B cell (primary cell): ENCODE measurements around the gene BMERB1. TPM values are rescaled to one million over a fixed set of nuclear protein-coding genes. Genes with fewer than 3 reads are reported as not detected.

ENCODE experiments used
- ATAC-seq: fragments of 200-7000 bp; cut with Tn5 transposase; one replicate; pipeline ENCODE4 v1.10.0; 2021; ENCODE audit warnings: low read depth, mild to moderate bottlenecking, moderate number of reproducible peaks, moderate library complexity
- CTCF ChIA-PET: fragments of 350-600 bp; sonication (Branson Sonifier 250); formaldehyde crosslinking; loops from one replicate; lab custom pipeline; 2021; ENCODE audit warnings: antibody characterized with exemption, inconsistent platforms; lab: Charles Lee
- POLR2A ChIA-PET: fragments of 350-600 bp; sonication (Branson Sonifier 250); formaldehyde crosslinking; loops from one replicate; lab custom pipeline; 2021; ENCODE audit warnings: antibody characterized with exemption; lab: Charles Lee
- DNase-seq: peaks from one replicate; pipeline ENCODE4 v3.0.0; 2013
- H2AFZ ChIP-seq: 2 replicates; pipeline ENCODE4 v1.6.1; 2012; ENCODE audit warnings: mild to moderate bottlenecking, low read depth, low read length; ENCODE audit not compliant: insufficient read depth, poor library complexity, severe bottlenecking
- H3K27ac ChIP-seq, 2 donors: 1 replicate in 1 of 2; 2 replicates in 1 of 2; pipeline ENCODE4 v1.5.1; 2012 to 2013; ENCODE audit warnings: low read length in 2 of 2, mild to moderate bottlenecking in 2 of 2, moderate library complexity in 1 of 2
- H3K27me3 ChIP-seq, 4 experiments: fragments of 200-600 bp in 1 of 4; sonication (generic) in 1 of 4; replicated peaks in 1 of 4; 1 replicate in 2 of 4; 2 replicates in 2 of 4; pipeline versions ENCODE4 v1.6.1 to v1.7.0; 2013 to 2016; ENCODE audit warnings: low read length in 3 of 4, mild to moderate bottlenecking in 2 of 4, mixed read lengths in 1 of 4, moderate library complexity in 1 of 4; ENCODE audit not compliant: insufficient read depth in 4 of 4, control insufficient read depth in 3 of 4; ENCODE audit errors: control extremely low read depth in 1 of 4
- H3K36me3 ChIP-seq, 2 experiments: replicated peaks in 1 of 2; 1 replicate in 1 of 2; 2 replicates in 1 of 2; pipeline versions ENCODE4 v1.6.1 to v1.7.1; 2013; ENCODE audit warnings: low read length in 1 of 2; ENCODE audit not compliant: insufficient read depth in 2 of 2, control insufficient read depth in 1 of 2; ENCODE audit errors: control extremely low read depth in 1 of 2, extremely low read depth in 1 of 2
- H3K4me1 ChIP-seq, 2 donors: fragments of 200-600 bp in 1 of 2; sonication (generic) in 1 of 2; 1 replicate in 1 of 2; 2 replicates in 1 of 2; pipeline versions ENCODE4 v1.5.1 to v1.6.1; 2013 to 2017; ENCODE audit warnings: low read length in 2 of 2; ENCODE audit not compliant: control insufficient read depth in 2 of 2, insufficient read depth in 2 of 2
- H3K4me2 ChIP-seq: replicated peaks from 2 replicates; pipeline ENCODE3; 2012; ENCODE audit warnings: mild to moderate bottlenecking, low read depth, low read length; ENCODE audit not compliant: poor library complexity, severe bottlenecking
- H3K4me3 ChIP-seq, 5 experiments: fragments of 200-600 bp in 1 of 5; sonication (generic) in 1 of 5; 1 replicate in 3 of 5; 2 replicates in 2 of 5; pipeline versions ENCODE4 v1.5.1 to v1.7.0; 2011 to 2016; ENCODE audit warnings: low read length in 4 of 5, mild to moderate bottlenecking in 4 of 5, low read depth in 2 of 5, control low read depth in 1 of 5, moderate library complexity in 1 of 5; ENCODE audit not compliant: insufficient read depth in 1 of 5; ENCODE audit errors: control extremely low read depth in 1 of 5, extremely low read depth in 1 of 5
- H3K79me2 ChIP-seq: fragments of 200-600 bp; sonication (generic); one replicate; pipeline ENCODE4 v1.6.0; 2016; ENCODE audit warnings: low read length; ENCODE audit not compliant: control insufficient read depth, insufficient read depth
- H3K9ac ChIP-seq: fragments of 200-600 bp; sonication (generic); 2 replicates; pipeline ENCODE4 v1.6.1; 2017; ENCODE audit warnings: mild to moderate bottlenecking, low read length, moderate library complexity
- H3K9me3 ChIP-seq, 3 donors: one replicate each; pipeline versions ENCODE4 v1.6.1 to v1.7.1; 2013; ENCODE audit warnings: low read length in 2 of 3; ENCODE audit not compliant: control insufficient read depth in 2 of 3, insufficient read depth in 1 of 3; ENCODE audit errors: control extremely low read depth in 1 of 3
- H4K20me1 ChIP-seq: 2 replicates; pipeline ENCODE4 v1.6.0; 2012; ENCODE audit warnings: mild to moderate bottlenecking, low read length; ENCODE audit not compliant: insufficient read depth, control insufficient read depth, poor library complexity, severe bottlenecking
- H3K27ac Mint-ChIP-seq: one replicate; pipeline ENCODE4 v1.8.0; 2021; ENCODE audit warnings: mixed read lengths
- H3K27me3 Mint-ChIP-seq: one replicate; pipeline ENCODE4 v1.8.0; 2021; ENCODE audit warnings: mixed read lengths
- H3K4me1 Mint-ChIP-seq: one replicate; pipeline ENCODE4 v1.8.0; 2021; ENCODE audit warnings: mixed read lengths
- H3K4me3 Mint-ChIP-seq: one replicate; pipeline ENCODE4 v1.8.0; 2021; ENCODE audit warnings: mixed read lengths
- H3K9me3 Mint-ChIP-seq: one replicate; pipeline ENCODE4 v1.8.0; 2022; ENCODE audit warnings: mixed read lengths; ENCODE audit not compliant: insufficient read depth
- EZH2 ChIP-seq: IDR thresholded peaks from 2 replicates; pipeline ENCODE4 v1.6.1; 2012; ENCODE audit warnings: borderline replicate concordance, low read depth, mild to moderate bottlenecking, moderate library complexity, low read length; ENCODE audit not compliant: insufficient read depth, poor library complexity, severe bottlenecking
- intact Hi-C: fragments of 100-400 bp; cut with micrococcal nuclease; formaldehyde crosslinking; loops from one replicate; pipeline ENCODE4 v1.10.0; 2022
- polyA plus RNA-seq: library from polyadenylated mRNA; depleted of rRNA; stranded (reverse); fragments of >200 nt; gene quantifications from 2 replicates; pipeline ENCODE4 v1.2.3, GENCODE V29; 2012
- total RNA-seq, 2 donors: library from RNA; stranded (reverse); fragments of 120-200 nt in 1 of 2; gene quantifications; 1 replicate in 1 of 2; 2 replicates in 1 of 2; pipeline versions ENCODE4 v1.2.3 to v1.2.4, GENCODE V29; 2013 to 2022
- TF ChIP-seq, protein P1 (sequence below): fragments of 200-600 bp; IDR thresholded peaks from one replicate; pipeline ENCODE4 v1.8.0; 2022; ENCODE audit warnings: antibody characterized with exemption, mild to moderate bottlenecking

Gene BMERB1
- total and polyA plus RNA-seq, 2 donors (not counting 1 experiment from before 2014, with no cell fraction given), result 2.2 to 11.2 TPM

DNA sequence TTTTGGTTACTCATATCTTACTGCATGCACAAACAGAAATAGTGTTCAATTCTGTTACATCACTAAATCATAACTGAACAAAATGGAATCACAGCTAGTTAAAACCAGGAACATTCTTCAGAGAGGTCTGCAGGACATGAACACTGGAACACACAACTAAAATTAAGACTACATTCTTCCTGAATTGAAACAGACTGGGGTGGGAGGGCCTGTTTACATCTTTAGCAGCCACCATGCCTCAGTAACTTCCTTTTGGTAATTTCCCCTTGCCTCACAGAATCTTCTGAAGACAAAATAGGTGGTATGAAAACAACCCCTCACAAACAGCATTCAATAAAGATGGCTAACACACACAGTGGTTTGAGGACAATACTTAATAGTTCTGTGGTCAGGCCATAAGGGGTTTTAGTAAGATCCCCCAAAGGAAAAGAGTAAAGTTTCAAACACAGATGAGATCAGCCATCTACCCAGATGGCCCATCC lies 202.0 kb downstream of the BMERB1 start:
- CTCF ChIA-PET, result interaction anchor here (1.6 to 3.5 kb wide), 3 partner anchors 9 to 209 kb away, joined by 4 to 11 read pairs (median 6); no protein-coding TSS in a partner anchor
- DNase-seq, result peak; percentile 74

More for the DNA sequence above, 202.0 kb downstream of the BMERB1 start:
- no peaks in the 10 kb centered on the region for H3K27me3 Mint-ChIP-seq
- peaks cover 4 to 74% of the 10 kb centered on the region in 2 experiments for H3K36me3 ChIP-seq
- POLR2A ChIA-PET, result no interaction called here
- H3K4me2 ChIP-seq, result peak overlapping the region; percentile 68
- peak overlapping the region in 3 of 5 experiments; percentile 3 to 46 (median 3) for H3K4me3 ChIP-seq
- peak overlapping the region; percentile 36 for H2AFZ ChIP-seq
- peaks cover 92 to 93% of the 10 kb centered on the region in 2 donors for H3K4me1 ChIP-seq
- H3K4me3 Mint-ChIP-seq, result peak overlapping the region; percentile 87
- peak overlapping the region; percentile 91 for H3K27ac Mint-ChIP-seq
- H4K20me1 ChIP-seq, result no peaks in the 10 kb centered on the region
- H3K27ac ChIP-seq, result peak overlapping the region; percentile 83 to 100
- H3K9me3 ChIP-seq, result no peaks in the 10 kb centered on the region
- TF ChIP-seq, protein P1, sequence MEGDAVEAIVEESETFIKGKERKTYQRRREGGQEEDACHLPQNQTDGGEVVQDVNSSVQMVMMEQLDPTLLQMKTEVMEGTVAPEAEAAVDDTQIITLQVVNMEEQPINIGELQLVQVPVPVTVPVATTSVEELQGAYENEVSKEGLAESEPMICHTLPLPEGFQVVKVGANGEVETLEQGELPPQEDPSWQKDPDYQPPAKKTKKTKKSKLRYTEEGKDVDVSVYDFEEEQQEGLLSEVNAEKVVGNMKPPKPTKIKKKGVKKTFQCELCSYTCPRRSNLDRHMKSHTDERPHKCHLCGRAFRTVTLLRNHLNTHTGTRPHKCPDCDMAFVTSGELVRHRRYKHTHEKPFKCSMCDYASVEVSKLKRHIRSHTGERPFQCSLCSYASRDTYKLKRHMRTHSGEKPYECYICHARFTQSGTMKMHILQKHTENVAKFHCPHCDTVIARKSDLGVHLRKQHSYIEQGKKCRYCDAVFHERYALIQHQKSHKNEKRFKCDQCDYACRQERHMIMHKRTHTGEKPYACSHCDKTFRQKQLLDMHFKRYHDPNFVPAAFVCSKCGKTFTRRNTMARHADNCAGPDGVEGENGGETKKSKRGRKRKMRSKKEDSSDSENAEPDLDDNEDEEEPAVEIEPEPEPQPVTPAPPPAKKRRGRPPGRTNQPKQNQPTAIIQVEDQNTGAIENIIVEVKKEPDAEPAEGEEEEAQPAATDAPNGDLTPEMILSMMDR, result no peak
- TF ChIP-seq EZH2, result no peak
- H3K27me3 ChIP-seq, result no peaks in the 10 kb centered on the region
- H3K4me1 Mint-ChIP-seq, result peaks cover 89% of the 10 kb centered on the region
- no peaks in the 10 kb centered on the region for H3K9me3 Mint-ChIP-seq
- H3K79me2 ChIP-seq, result peaks cover 93% of the 10 kb centered on the region
- intact Hi-C loops, result loop anchor here (1.0 to 5.0 kb wide), 4 partner anchors 14 to 202 kb away; partner anchors contain the start of genes BMERB1 and NDE1
- ATAC-seq, result peak; percentile 74
- peak overlapping the region; percentile 54 for H3K9ac ChIP-seq

Other genes starting within 250 kb of the BMERB1 start
- gene NPIPA5, start 56.3 kb upstream of the BMERB1 start, total RNA-seq, result 1.2 TPM in 1 of 2 replicates, not detected in the other
- 5.2 and 21.0 TPM in 2 replicates for gene NPIPA5, start 56.3 kb upstream of the BMERB1 start, polyA plus RNA-seq
- gene MPV17L, start 38.8 kb upstream of the BMERB1 start, total RNA-seq, result 0.27 and 0.41 TPM in 2 replicates
- 0.06 TPM in 1 of 2 replicates, not detected in the other for gene MPV17L, start 38.8 kb upstream of the BMERB1 start, polyA plus RNA-seq
- 366 and 402 TPM in 2 replicates for gene MARF1, start 208.6 kb downstream of the BMERB1 start, total RNA-seq
- gene MARF1, start 208.6 kb downstream of the BMERB1 start, polyA plus RNA-seq, result 68.0 and 97.1 TPM in 2 replicates
- 144 and 149 TPM in 2 replicates for gene NDE1, start 215.7 kb downstream of the BMERB1 start, total RNA-seq
- gene NDE1, start 215.7 kb downstream of the BMERB1 start, polyA plus RNA-seq, result 33.5 and 45.4 TPM in 2 replicates